GM19463 (cell line): Measurements from ENCODE around the gene SYTL1.

Source experiments
- ATAC-seq: cut with Tn5 transposase; IDR thresholded peaks from one replicate; pipeline ENCODE4 v1.9.1; 2021; ENCODE audit warnings: mild to moderate bottlenecking, moderate library complexity; ENCODE audit not compliant: unreplicated experiment

SYTL1 gene

GRCh38 chr1:27341525-27342252 lies at the start of gene SYTL1:
Gene SYTL1, plus strand, starts transcription at chr1:27342022. Its CDS starts 3,313 bp downstream, at chr1:27345335.
- peak; percentile 68 for ATAC-seq

- no peak for ATAC-seq
These were observed 49.7 kb upstream of the SYTL1 start for GRCh38 chr1:27292106-27292505.

DNA sequence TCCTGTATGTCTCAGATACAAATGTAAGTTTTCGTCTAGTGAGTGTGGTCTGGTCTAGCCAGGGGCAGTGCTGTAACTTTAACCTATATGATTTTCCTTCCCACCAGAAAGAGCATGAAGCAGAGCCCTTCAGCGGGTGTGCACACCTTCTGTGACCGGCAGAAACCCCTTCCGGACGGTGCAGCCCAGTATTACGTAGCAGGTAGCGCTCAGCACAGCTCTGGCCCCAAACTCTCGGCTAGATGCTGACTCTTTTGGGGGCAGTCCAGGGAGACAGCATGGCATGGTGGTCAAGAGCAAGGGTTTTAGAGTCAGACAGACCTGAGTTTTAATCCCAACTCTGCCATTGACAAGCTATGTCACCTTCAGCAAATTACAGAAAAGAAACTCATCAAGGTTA lies 47.9 kb upstream of the SYTL1 start:
- ATAC-seq: no peak

- ATAC-seq: no peak
These were observed 45.0 kb upstream of the SYTL1 start for GRCh38 chr1:27296773-27297291.

- ATAC-seq: no peak
These were observed 43.9 kb upstream of the SYTL1 start for GRCh38 chr1:27297903-27298302.

DNA sequence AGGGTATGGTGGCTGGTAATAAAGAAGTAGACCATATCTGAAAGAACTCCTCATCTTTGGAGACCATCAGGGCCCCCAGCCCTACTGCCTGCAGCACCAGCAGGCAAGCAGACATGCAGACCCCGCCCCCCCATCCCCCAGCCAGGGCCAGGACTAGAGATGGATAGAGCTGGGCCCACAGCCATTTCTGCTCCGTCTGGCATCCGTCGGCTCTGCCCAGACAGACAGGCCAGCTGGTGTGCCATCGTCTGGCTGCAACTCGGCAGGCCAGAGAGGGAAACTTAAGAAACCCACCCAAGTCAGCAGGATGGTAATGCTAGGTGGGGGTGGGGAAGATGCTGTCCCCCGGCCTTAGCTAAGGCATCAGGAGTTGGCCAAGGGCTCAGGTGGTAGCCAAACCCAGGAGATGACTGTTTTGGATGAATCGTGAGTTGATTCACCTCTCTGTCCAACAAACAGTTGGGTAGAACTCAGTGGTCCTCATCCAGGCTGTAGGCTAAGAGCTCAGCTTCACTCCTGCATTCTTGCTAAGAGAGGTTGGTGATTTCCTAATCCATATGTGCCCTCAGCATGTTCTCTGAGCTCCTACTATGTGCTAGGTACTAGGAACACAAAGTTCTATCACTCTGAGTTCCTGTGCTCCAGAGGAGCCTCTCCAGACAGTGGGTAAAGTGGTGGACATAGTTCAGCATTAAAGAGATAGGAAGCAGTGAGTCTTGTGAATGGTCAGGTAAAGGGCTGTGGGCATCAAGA lies 43.0 kb upstream of the SYTL1 start:
- no peak for ATAC-seq

- ATAC-seq: no peak
These were observed 42.2 kb upstream of the SYTL1 start for GRCh38 chr1:27299385-27300271.

GRCh38 chr1:27300341-27301051 lies 41.3 kb upstream of the SYTL1 start:
- no peak for ATAC-seq

DNA sequence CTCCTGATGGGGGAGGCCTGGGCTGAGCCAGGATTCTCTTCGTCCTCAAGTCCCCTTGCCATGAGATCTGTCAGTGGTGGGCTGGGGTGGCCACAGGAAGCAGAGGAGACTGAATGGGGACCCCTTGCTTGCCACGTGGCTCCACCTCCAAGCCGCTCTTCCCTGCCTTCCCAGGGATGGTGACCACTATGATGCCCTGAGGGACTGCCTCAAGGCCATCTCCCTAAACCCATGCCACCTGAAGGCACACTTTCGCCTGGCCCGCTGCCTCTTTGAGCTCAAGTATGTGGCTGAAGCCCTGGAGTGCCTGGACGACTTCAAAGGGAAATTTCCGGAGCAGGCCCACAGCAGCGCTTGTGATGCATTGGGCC lies 40.8 kb upstream of the SYTL1 start:
- no peak for ATAC-seq

DNA sequence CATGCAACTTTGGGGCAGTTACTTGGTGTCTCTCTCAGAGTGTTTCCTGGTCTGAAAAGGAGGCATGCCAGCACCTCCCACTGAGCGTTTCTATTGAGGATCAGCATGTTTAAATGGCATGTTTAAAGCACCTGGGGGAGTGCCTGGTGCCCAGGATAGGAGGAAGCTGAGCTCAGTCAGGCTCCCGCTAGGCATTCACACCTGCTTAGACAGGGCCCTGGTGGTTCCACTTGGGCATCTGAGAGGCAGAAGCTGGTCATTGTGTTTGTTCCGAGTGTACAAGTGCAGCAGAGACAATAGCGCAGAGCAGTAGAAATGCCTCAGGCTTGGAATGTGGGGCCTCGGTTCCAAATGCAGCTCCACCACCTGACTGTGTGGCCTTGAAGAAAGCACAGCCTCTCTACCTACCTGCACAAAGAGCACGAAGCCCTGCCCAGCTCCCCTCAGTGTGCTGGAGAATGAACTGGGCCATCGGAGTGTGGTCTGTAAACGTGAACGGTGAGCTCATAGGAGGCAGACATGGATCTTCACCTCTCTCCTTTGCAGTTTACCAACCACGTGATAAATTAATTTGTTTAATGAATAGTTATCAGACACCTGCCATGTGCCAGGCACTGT lies 40.1 kb upstream of the SYTL1 start:
- no peak for ATAC-seq

GRCh38 chr1:27302612-27303011 lies 39.2 kb upstream of the SYTL1 start:
- no peak for ATAC-seq

DNA sequence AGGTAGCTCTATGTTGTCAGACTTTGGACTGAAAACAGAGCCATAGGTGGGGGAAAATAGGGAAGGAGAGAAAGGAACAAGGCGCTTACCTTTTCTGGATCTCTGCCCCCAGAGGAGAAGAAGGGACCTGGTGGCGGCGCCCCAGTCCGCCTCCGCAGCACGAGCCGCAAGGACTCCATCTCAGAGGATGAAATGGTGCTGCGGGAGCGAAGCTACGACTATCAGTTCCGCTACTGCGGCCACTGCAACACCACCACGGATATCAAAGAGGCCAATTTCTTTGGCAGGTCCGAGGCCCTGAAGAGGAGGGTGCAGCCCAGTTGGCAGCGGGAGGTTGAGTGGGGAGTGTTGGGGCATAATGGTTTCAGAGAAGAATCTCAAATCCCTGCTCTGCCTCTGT lies 38.3 kb upstream of the SYTL1 start:
- no peak for ATAC-seq

DNA sequence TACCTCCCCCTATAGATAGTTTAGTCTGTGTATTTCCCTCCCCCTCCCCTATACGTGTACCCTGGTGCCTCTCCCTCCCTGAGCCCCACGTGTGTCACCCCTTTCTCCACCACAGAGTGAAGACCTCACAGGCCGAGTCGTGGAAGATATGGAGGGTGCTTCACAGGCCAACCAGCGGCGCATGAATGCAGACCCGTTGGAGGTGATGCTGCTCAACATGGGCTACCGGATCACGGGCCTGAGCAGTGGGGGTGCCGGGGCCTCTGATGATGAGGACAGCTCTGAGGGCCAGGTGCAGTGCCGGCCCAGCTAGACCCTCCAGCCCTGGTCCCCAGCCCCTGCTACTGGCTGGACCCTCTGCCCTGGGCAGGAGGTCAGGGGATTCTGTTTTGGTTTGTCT lies 35.8 kb upstream of the SYTL1 start:
- ATAC-seq: no peak

DNA sequence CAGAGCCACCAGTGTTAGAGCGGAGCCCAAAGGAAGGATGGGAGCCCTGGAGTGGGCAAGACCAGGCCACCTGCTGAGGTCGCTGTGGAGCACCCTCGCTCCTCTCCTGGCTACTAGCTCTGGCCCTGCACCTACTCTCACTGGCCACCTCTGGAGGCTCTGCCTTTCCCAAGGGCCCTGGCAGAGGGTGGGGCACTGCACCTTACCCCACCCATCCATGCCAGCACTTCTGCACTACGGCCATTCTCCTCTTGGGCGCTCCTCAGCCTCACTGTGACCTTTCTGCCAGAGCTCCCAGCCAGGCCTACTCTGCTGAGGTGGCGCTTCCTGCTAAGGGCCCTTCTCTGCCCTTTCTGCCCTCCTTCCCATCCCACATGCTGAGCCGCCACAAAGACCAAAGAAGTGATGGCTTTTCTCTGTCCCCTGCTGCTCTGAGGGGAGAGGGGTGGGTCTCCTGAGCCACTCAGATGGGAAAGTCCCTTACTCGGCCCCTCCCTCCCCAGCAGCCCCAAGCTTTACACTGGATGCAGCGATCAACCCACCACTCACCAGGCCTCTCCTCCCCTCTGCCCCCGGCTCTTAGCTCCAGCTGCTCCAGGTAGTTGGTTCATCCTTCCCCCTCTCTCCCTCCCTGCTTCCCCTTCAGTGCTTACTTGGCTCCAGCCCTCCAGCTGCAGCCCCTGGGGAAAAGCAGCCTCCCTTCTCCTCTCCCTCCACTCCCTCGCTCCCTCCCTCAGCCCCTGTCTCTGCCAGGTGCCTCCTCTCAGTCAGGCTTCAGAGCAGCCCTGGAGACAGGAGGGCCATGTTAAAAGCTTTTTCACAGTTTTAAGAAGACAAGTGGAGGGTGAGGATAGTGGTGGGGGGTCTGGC lies 34.7 kb upstream of the SYTL1 start:
- no peak for ATAC-seq

GRCh38 chr1:27307874-27308598 lies 33.8 kb upstream of the SYTL1 start:
- ATAC-seq: no peak

DNA sequence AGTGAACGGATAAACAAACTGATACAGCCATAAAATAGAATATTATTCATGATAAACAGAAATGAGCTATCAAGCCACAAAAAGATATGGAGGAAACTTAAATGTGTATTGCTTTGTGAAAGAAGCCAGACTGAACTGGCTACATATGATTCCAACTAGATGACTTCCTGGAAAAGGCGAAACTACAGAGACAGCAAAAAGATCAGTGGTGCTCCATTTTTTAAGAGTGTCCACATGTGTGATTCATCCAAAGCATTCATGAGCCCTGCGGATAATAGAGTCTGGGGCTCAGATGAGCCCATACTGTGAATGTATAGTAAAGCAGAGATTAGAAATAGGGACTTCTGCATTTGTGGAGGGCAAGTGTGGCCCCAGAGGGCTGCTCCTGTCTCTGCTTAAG lies 27.7 kb upstream of the SYTL1 start:
- no peak for ATAC-seq

DNA sequence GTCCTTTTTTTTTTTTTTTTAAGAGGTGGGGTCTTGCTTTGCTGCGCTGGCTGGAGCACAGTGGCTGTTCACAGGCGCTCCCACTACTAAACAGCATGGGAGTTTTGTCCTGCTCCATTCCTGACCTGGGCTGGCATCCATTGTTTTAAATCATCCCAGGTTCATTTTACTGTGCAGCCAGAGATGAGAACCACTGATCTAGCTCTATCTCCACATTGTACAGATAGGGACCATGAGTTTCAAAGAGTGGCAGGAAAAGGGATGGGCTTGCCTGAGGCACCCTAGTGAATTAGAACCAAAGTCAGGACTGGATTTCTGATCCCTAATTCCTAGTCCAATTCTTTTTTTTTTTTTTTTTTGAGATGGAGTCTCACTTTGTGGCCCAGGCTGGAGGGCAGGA lies 27.1 kb upstream of the SYTL1 start:
- ATAC-seq: no peak

DNA sequence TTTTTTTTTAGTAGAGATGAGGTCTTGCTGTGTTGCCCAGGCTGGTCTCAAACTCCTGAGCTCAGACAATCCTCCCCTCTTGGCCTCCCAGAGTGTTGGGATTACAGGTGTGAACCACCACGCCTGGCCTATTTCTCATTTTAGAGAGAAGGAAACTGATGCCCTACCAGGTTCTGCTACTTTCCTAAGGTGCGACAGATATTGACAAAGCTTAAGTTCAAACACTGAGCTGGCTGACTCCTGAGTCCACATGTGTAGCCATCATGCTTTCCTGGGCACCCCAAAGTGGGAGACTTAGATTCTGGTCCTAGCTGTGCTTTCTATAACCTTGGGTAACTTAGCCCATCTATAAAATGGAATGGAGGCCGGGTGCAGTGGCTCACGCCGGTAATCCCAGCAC lies 25.0 kb upstream of the SYTL1 start:
- no peak for ATAC-seq

GRCh38 chr1:27318136-27318535 lies 23.7 kb upstream of the SYTL1 start:
- ATAC-seq: no peak
